Measurements from ENCODE around the gene DENND10.
"Not testable (repeated sequence)": the region's sequence is repeated elsewhere in the genome, so short reads cannot be mapped to it uniquely, and the experiment has no call there.

DENND10 gene

DNA sequence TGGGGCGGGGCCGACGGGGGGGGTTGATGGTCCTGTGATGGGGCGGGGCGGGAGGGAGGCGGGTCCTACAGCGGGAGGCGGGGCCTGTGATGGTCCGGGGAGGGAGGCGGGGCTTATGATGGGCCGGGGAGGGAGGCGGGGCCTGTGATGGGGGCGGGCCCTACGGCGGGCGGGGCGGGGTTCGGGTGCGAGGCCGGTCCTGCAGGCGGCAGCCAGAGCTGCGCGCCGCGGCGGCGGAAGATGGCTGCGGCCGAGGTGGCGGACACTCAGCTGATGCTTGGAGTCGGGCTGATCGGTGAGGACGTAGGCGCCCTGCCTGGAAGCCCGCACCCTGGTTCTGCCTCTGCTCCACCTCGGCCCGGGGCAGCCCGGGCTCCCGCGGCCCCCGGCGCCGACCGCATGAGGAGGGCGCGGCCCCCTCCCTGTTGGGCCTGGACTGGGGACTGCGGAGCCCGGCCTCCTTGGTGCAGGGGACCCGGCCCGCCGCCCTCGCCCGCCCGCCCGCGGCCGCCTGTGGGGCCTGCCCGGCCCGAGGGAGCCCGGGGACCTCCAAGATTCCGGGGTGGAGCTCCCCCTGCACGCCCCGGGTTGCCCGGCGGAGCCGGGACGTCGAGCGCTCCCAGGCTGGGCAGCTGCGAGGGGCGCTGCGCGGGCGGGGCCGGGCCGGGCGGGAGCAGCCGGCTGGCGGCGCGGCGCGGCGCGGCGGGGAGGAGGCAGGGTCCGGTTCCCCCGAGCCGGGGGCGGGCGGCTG, at the start of gene DENND10:
DENND10 (plus strand) TSS at position 211 of the 751 bp plus-strand sequence; CDS start at position 241, 30 bp downstream.
- peak; percentile 61 to 64 for DNase-seq (ENCODE audit: low read depth in 2 of 2)

GRCh38 chr10:119055472-119055871, 48.4 kb upstream of the DENND10 start:
- DNase-seq (ENCODE audit: low read depth in 2 of 2), result no peak

DNA sequence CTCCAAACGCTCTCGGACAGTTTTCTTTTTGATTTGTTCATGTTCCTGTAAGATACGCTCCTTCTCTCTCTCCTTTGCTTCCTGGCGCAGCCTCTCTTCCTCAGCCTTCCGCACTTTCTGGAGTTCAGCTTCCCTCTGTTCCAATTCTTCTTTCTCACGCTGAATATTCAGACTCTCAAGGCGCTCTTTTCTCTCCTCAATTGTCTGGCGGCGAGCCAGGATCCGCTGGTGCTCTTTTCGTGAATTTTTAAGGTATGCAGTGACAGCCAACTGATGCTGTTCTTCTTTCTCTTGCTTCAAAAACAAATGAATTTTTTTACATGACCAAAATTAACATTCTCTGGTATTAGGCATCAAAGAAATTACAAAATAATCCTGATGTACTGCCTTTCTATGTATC, 45.9 kb upstream of the DENND10 start:
- DNase-seq (ENCODE audit: low read depth in 2 of 2), result no peak

GRCh38 chr10:119059557-119059956, 44.4 kb upstream of the DENND10 start:
- no peak for DNase-seq (ENCODE audit: low read depth in 2 of 2)

DNA sequence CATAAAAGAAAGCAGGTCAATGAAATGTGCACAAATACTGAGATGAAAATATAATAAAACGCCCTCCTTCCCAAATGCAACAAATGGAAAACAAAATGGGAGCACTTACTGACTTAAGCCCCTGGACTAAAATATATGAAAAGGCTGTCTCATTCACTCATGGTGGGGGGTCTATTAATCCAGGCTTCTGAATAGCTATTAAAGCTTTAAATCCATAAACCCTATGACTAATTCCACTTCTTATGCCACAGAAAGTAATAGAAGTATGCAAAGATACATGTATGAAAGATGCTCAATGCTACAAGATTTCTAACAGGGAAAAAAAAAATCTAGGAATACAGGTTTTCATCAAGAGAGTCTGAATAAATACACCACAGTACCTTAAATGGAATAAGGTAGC, 43.8 kb upstream of the DENND10 start:
- no peak for DNase-seq (ENCODE audit: low read depth in 2 of 2)

GRCh38 chr10:119061352-119061751, 42.6 kb upstream of the DENND10 start:
- no peak for DNase-seq (ENCODE audit: low read depth in 2 of 2)

- no peak for DNase-seq (ENCODE audit: low read depth in 2 of 2)
Observed at GRCh38 chr10:119061926-119062325, 42.0 kb upstream of the DENND10 start.

- DNase-seq (ENCODE audit: low read depth in 2 of 2), result no peak
Observed at GRCh38 chr10:119070395-119071165, 33.3 kb upstream of the DENND10 start.

GRCh38 chr10:119073584-119073983, 30.3 kb upstream of the DENND10 start:
- no peak for DNase-seq (ENCODE audit: low read depth in 2 of 2)

- DNase-seq (ENCODE audit: low read depth in 2 of 2), result no peak
Observed at GRCh38 chr10:119078422-119079179, 25.3 kb upstream of the DENND10 start.

DNA sequence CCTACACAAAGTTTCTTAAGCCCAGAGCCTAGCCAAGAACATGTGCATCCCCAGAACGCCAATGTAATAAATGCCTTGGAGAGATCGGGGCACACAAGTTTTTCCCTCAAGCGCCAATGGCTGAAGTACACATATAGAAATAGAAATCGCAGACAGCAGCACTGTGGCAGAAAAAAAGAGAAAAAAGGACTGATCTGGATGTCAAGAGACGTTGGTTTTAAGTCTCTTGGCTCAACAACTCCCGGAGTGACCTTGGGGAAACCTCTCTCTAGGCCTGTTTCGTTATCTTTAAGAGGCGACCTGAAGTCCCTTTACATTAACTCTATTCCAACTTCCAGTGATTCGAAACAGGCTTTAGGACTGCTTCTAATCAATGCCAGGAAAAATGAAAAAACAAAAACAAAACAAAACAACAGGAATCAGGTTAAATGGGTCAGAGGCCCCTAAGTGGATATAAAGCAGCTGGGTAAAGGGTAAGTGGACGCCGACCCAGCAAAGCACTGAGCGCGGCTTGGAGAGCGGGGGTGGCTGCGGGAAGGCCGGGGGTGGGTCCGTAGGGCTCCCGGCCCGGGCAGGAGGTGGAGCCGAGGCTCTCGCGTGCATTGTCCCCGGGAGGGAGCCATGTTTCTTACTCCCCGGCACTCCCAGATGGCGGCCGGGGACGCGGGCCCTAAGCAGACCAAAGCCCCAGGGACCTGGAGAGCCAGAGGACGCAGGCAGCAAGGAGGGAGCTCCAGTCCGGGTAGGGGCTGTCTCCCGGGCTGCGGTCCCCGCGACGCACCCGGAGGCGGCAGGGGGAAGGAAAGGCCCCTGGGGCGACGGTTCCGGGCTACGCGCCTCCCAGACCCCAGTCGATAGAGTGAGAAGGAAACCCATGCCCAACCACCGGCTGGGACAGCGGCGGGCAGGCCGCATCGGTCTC, 24.1 kb upstream of the DENND10 start:
- no peak for DNase-seq (ENCODE audit: low read depth in 2 of 2)

- peak; percentile 80 to 81 for DNase-seq (ENCODE audit: low read depth in 2 of 2)
Observed at GRCh38 chr10:119080521-119081259, 23.2 kb upstream of the DENND10 start, which contains the start of gene EIF3A. Gene EIF3A (minus strand): TSS chr10:119080817. CDS start chr10:119080676, 141 bp downstream.

DNA sequence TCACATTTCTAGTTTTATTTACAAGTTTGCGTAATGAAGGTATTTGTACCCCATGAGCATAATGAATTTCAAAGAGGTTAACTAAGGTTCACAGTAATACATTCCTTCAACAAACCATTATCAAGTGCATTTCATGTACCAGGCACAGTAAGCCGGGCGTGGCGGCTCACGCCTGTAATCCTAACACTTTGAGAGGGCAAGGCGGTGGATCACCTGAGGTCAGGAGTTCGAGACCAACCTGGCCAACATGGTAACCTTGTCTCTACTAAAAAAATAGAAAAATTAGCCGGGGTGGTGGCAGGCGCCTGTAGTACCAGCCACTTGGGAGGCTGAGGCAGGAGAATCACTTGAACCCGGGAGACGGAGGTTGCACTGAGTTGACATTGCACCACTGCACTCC, 19.0 kb upstream of the DENND10 start:
- no peak for DNase-seq (ENCODE audit: low read depth in 2 of 2)

GRCh38 chr10:119087271-119087882, 16.5 kb upstream of the DENND10 start:
- no peak for DNase-seq (ENCODE audit: low read depth in 2 of 2)

DNA sequence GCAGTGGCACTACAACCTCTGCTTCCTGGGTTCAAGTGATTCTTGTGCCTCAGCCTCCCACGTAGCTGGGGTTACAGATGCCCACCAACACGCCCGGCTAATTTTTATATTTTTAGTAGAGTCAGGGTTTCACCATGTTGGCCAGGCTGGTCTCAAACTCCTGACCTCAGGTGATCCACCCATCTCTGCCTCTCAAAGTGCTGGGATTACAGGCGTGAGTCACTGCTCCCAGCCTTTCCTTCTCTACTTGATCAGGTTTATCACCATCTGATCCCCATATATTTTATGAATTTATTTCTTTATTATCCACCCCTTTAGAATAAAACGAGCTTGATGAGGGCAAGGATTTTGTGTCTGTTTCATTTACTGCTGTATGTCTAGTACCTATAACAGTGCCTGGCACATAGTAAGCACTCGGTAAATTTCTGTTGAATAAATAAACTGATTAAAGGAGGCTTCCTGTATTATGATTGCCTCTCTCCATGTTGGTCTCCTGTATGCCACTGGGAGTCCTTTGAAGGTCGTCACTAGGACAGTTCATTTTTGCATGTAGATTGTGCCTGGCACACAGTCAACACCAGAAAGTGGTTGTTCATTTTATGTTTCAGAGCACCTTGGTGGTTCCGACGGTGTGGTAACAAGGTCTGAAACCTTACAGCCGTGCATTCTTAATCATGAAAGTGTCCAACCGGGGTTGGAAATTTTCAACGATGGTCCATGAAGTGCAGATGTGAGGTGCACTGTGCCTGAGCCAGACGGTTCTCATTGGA, 13.7 kb upstream of the DENND10 start:
- DNase-seq (ENCODE audit: low read depth in 2 of 2), result no peak

- DNase-seq (ENCODE audit: low read depth in 2 of 2), result no peak
Observed at GRCh38 chr10:119090968-119091367, 12.9 kb upstream of the DENND10 start.

DNA sequence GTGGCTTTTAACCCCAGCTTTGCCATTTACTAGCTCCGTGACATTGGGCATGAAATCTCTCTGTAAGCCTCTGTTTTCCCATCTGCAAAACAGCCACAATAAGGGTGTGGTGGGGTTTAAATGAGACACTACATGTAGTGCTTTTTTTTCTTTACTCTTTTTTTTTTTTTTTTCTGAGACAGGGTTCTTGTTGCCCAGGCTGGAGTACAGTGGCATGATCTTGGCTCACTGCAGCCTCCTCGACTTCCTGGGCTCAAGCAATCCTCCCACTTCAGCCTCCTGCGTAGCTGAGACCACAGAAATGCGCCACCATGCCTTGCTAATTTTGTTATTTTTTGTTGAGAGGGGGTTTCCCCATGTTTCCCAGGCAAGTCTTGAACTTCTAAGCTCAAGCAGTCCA, 8.3 kb upstream of the DENND10 start:
- no peak for DNase-seq (ENCODE audit: low read depth in 2 of 2)

DNA sequence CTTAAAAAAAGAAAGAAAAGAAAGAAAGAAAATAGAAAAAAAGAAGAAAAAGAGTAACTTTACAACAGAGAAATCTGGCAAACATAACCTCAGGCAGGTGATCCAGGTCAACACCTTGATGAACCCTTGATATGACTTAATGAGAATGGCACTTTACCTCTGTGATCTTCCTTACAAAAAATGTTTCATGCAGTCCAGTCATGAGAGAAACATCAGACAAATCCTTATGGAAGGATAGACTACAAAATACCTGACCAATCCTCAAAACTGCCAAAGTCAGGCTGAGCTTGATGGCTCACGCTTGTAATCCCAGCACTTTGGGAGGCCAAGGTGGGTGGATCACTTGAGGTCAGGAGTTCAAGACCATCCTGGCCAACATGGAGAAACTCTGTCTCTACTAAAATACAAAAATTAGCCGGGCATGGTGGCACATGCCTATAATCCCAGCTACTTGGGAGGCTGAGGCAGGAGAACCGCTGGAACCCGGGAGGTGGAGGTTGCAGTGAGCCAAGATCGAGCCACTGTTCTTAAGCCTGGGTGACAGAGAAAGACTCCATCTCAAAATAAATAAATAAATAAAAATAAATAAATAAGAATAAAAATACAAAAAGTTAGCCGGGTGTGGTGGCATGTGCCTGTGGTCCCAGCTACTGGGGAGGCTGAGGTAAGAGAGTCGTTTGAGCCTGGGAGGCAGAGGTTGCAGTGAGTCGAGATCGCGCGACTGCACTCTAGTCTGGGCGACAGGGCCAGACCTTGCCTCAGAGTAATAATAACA, 7.1 kb upstream of the DENND10 start:
- DNase-seq (ENCODE audit: low read depth in 2 of 2), result not testable (repeated sequence)

Measured in activated CD8-positive, alpha-beta memory T cell treated with anti-CD3 and anti-CD28 coated beads for 4 hours (primary cell).